ENCODE results near the gene MAMLD1. TPM values are rescaled to one million over a fixed set of nuclear protein-coding genes. Genes with fewer than 3 reads are reported as not detected.

The MAMLD1 gene
- total and polyA plus RNA-seq, 9 of the 15 experiments (the other 6 are each of a cell fraction or from before 2014, with no cell fraction given), result 0.12 to 0.18 TPM; not detected in 7

- TF ChIP-seq SMAD4 (CRISPR knock-in tag; conservative IDR thresholded peaks at IDR 0.05), result no peak
Measured at GRCh38 chrX:150436195-150436594, 73.1 kb downstream of the MAMLD1 start (continued).

GRCh38 chrX:150438165-150438564 lies 75.0 kb downstream of the MAMLD1 start:
- ATAC-seq (no peak), FAIRE-seq (no peak), DNase-seq (ENCODE audit: extremely low read depth in 1 of 4, low spot score in 3 of 4) (no peak)
- Histone ChIP-seq H3K4me2 (ENCODE audit: insufficient read depth, low read length) (no peak overlapping the region), H3K27ac (ENCODE audit: extremely low read depth, low read depth, low read length) (no peak overlapping the region), H3K36me3 (ENCODE audit: control insufficient read depth, insufficient read depth, low read length) (no peaks in the 10 kb centered on the region), H3K9ac (ENCODE audit: insufficient read depth in 1 of 2, low read depth in 2 of 2, low read length in 2 of 2) (no peak overlapping the region), H2AFZ (ENCODE audit: low read depth, low read length) (no peak overlapping the region), H3K9me1 (ENCODE audit: control insufficient read depth, insufficient read depth, low read length) (no peaks in the 10 kb centered on the region), H4K20me1 (replicated peaks; ENCODE audit: control insufficient read depth, insufficient read depth, low read length) (no peaks in the 10 kb centered on the region), H3K4me3 (no peak overlapping the region), H3K79me2 (ENCODE audit: control insufficient read depth, insufficient read depth, low read length) (no peaks in the 10 kb centered on the region), H3K27me3 (ENCODE audit: control insufficient read depth in 2 of 2, insufficient read depth in 2 of 2, low read length in 2 of 2) (no peaks in the 10 kb centered on the region), H3K4me1 (replicated peaks in 1 of 2; ENCODE audit: control insufficient read depth in 2 of 2, insufficient read depth in 2 of 2, low read length in 2 of 2) (no peaks in the 10 kb centered on the region), H3K9me3 (replicated peaks; ENCODE audit: control insufficient read depth, insufficient read depth, low read depth, low read length) (no peaks in the 10 kb centered on the region)
- intact Hi-C loops (cut with micrococcal nuclease), result no loop called here
- in situ Hi-C loops (cut with MboI), result no loop called here
- BruUV-seq (replicated peaks), result no TSS peak
- TF ChIP-seq MAFF (IDR thresholded peaks at IDR 0.05; ENCODE audit: low read length) (no peak), EZH2 (IDR thresholded peaks at IDR 0.05; ENCODE audit: borderline replicate concordance, low read depth, low read length) (no peak), ZBTB43 (CRISPR knock-in tag; IDR thresholded peaks at IDR 0.05) (no peak), PHB2 (IDR thresholded peaks at IDR 0.05; ENCODE audit: low read depth) (no peak), NEUROD1 (IDR thresholded peaks at IDR 0.05; ENCODE audit: borderline replicate concordance, low read depth, low read length, partially characterized antibody) (no peak), BRCA1 (IDR thresholded peaks at IDR 0.05) (no peak), BRCA1 (CRISPR knock-in tag; IDR thresholded peaks at IDR 0.05) (no peak), EP300 (IDR thresholded peaks at IDR 0.05; ENCODE audit: low read length) (no peak), KAT8 (IDR thresholded peaks at IDR 0.05; ENCODE audit: low read depth) (no peak), TEAD1 (CRISPR knock-in tag; IDR thresholded peaks at IDR 0.05) (no peak), STAG1 (CRISPR knock-in tag; IDR thresholded peaks at IDR 0.05; ENCODE audit: borderline replicate concordance) (no peak), SMC3 (conservative IDR thresholded peaks at IDR 0.05; ENCODE audit: insufficient read depth, low read depth, low read length) (no peak), NR3C1 (CRISPR knock-in tag; IDR thresholded peaks at IDR 0.05) (no peak), JUNB (CRISPR knock-in tag; conservative IDR thresholded peaks at IDR 0.05) (no peak)
- CTCF ChIA-PET (ENCODE audit: low intra/inter-chr PET ratio), result no interaction called here
- POLR2A ChIA-PET, result no interaction called here
- 16% methylated on average over 2 of the region's 2 CpGs for WGBS (ENCODE audit: insufficient coverage, low coverage, missing lambda C conversion rate)

All from K562 (cell line).